ENCODE data around the gene POLN.

- TF ChIP-seq CTCF (optimal IDR thresholded peaks at IDR 0.05 in 1 of 3, IDR thresholded peaks at IDR 0.05 in 1 of 3, conservative IDR thresholded peaks at IDR 0.05 in 1 of 3; ENCODE audit: extremely low read depth in 1 of 3, insufficient read depth in 2 of 3, low read length in 3 of 3) (no peak), EZH2 (IDR thresholded peaks at IDR 0.05; ENCODE audit: low read length) (no peak)
Measured at GRCh38 chr4:2265113-2266110, 23.5 kb upstream of the POLN start.

Data from keratinocyte (primary cell).